GM12892 (cell line): Measurements from ENCODE around the gene PSMD12.

Source experiments
- POLR2A ChIP-seq: IDR thresholded peaks from 2 replicates; pipeline ENCODE4 v1.6.1; 2011; ENCODE audit warnings: low read depth, low read length, control low read depth
- POLR2AphosphoS5 ChIP-seq: IDR thresholded peaks from 2 replicates; pipeline ENCODE4 v1.6.1; 2011; ENCODE audit warnings: low read depth, low read length, control low read depth

DNA sequence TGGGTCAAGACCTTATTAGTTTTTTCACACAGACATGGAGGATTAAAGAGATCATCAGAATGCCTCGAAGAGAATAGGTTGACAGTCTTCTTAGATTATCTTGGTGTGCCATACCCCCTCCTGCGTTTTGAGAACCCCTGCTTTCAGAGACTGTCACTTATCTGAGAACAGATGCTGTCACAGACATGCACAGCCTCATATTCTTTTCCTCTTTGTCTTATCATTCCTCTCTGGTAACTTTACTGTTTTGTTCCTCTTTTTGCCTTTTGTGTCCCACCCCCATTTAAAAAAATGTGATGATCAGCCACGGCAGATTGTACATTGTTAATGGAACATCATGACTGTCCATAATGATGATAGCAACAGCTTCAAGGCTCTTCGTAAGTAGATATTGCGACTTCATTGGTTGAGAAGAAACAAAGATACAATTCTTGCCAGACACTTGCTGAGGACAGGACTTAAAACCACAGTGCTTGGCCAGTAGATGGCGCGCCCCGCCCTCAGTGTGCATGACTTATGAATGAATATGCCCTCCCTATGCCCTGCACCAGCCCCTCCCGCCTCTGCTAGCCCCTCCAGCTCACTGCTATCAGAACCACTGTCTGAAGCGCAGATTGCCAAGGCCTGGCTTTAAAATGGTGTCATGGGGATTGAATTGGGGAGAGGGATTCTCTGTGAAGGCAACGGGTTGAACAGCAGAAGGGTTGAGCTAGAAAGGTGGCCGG is 8.1 kb upstream of the PSMD12 start:
- TF ChIP-seq POLR2A (no peak), POLR2AphosphoS5 (no peak)
